ENCODE measurements around the gene MFAP1. TPM values are rescaled to one million over a fixed set of nuclear protein-coding genes. Genes with fewer than 3 reads are reported as not detected.
"Not testable (repeated sequence)": the region's sequence is repeated elsewhere in the genome, so short reads cannot be mapped to it uniquely, and the experiment has no call there.

MFAP1 gene
- total RNA-seq, 4 donors from 2014 or later = 10.8 to 26.3 (median 14.7) TPM

DNA sequence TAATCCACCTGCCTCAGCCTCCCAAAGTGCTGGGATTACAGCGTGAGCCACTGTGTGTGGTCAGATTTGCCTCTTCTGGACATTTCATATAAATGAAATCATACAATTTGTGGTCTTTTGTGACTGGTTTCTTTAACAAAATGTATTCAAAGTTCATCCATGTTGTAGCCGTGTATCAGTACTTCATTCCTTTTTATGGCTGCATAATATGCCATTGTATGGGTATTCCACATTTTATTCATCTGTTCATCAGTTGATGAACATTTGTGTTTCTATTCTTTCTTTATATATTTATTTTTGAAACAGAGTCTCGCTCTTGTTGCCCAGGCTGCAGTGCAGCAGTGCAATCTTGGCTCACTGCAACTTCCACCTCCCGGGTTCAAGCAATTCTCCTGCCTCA, 28.1 kb upstream of the MFAP1 start:
- H3K4me3 ChIP-seq = no peak overlapping the region
- H3K36me3 ChIP-seq = no peaks in the 10 kb centered on the region
- DNase-seq (no peak), ATAC-seq (no peak)
- H3K27ac ChIP-seq = no peak overlapping the region
- intact Hi-C loops (cut with DNase I; ENCODE audit: low total_unique reads) = no loop called here
- no peaks in the 10 kb centered on the region for H3K9me3 ChIP-seq
- TF ChIP-seq POLR2A (IDR thresholded peaks at IDR 0.05) = no peak
- TF ChIP-seq, protein P1, sequence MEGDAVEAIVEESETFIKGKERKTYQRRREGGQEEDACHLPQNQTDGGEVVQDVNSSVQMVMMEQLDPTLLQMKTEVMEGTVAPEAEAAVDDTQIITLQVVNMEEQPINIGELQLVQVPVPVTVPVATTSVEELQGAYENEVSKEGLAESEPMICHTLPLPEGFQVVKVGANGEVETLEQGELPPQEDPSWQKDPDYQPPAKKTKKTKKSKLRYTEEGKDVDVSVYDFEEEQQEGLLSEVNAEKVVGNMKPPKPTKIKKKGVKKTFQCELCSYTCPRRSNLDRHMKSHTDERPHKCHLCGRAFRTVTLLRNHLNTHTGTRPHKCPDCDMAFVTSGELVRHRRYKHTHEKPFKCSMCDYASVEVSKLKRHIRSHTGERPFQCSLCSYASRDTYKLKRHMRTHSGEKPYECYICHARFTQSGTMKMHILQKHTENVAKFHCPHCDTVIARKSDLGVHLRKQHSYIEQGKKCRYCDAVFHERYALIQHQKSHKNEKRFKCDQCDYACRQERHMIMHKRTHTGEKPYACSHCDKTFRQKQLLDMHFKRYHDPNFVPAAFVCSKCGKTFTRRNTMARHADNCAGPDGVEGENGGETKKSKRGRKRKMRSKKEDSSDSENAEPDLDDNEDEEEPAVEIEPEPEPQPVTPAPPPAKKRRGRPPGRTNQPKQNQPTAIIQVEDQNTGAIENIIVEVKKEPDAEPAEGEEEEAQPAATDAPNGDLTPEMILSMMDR (IDR thresholded peaks at IDR 0.05 in 4 of 5, conservative IDR thresholded peaks at IDR 0.05 in 1 of 5) = no peak
- no peaks in the 10 kb centered on the region for H3K4me1 ChIP-seq
- H3K27me3 ChIP-seq = no peaks in the 10 kb centered on the region
- in situ Hi-C loops (cut with MboI; ENCODE audit: low sequenced_read_pairs in 4 of 4) = no loop called here

DNA sequence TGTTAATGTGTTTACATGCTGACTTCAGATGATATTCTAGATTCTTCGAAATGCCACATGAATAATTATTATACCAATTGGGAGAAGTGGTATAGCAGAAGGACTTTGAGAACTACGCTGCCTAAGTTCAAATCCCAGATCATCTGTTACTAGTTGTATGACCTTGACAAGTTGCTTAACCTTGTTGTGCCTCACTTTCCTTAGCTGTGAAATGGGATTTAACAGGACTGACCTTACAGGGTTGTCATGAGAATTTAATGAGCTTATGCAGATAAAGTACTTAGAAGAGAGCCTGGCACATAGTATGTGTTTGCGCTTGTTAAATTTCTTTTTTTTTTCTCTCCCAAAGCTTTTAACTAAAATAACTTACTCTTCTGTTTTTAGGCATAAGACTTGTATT, 26.8 kb upstream of the MFAP1 start:
- H3K27ac ChIP-seq = no peak overlapping the region
- TF ChIP-seq POLR2A (IDR thresholded peaks at IDR 0.05) = no peak
- TF ChIP-seq, protein P1 (IDR thresholded peaks at IDR 0.05 in 4 of 5, conservative IDR thresholded peaks at IDR 0.05 in 1 of 5) = no peak
- H3K4me3 ChIP-seq = no peak overlapping the region
- no peaks in the 10 kb centered on the region for H3K27me3 ChIP-seq
- no peak for ATAC-seq
- intact Hi-C loops (cut with DNase I; ENCODE audit: low total_unique reads) = no loop called here
- H3K4me1 ChIP-seq = no peaks in the 10 kb centered on the region
- no peak for DNase-seq
- no peaks in the 10 kb centered on the region for H3K36me3 ChIP-seq
- in situ Hi-C loops (cut with MboI; ENCODE audit: low sequenced_read_pairs in 4 of 4) = no loop called here
- H3K9me3 ChIP-seq = no peaks in the 10 kb centered on the region

DNA sequence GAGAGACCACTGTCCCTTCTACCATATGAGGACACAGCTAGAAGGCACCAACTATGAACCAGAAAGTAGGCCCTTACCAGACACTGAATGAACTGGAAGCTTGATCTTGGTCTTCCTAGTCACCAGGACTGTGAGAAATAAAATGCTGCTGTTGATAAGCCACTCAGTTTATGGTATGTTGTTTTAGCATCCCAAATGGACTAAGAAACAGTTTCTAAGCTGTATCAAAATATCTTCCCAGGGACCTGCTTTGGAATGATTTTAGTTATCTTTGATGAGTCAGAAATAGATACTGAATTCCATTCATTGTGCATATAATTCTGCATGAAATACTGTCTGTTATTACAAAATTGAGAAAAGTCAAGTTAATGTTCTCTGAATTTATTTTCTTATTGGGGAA, 20.9 kb upstream of the MFAP1 start:
- Histone ChIP-seq H3K9me3 (no peaks in the 10 kb centered on the region), H3K27me3 (no peaks in the 10 kb centered on the region), H3K4me1 (no peaks in the 10 kb centered on the region), H3K36me3 (no peaks in the 10 kb centered on the region), H3K27ac (no peak overlapping the region), H3K4me3 (no peak overlapping the region)
- in situ Hi-C loops (cut with MboI; ENCODE audit: low sequenced_read_pairs in 4 of 4) (no loop called here), intact Hi-C loops (cut with DNase I; ENCODE audit: low total_unique reads) (no loop called here)
- ATAC-seq (no peak), DNase-seq (no peak)
- no peak for TF ChIP-seq POLR2A (IDR thresholded peaks at IDR 0.05)
- TF ChIP-seq, protein P1 (IDR thresholded peaks at IDR 0.05 in 4 of 5, conservative IDR thresholded peaks at IDR 0.05 in 1 of 5) = no peak

DNA sequence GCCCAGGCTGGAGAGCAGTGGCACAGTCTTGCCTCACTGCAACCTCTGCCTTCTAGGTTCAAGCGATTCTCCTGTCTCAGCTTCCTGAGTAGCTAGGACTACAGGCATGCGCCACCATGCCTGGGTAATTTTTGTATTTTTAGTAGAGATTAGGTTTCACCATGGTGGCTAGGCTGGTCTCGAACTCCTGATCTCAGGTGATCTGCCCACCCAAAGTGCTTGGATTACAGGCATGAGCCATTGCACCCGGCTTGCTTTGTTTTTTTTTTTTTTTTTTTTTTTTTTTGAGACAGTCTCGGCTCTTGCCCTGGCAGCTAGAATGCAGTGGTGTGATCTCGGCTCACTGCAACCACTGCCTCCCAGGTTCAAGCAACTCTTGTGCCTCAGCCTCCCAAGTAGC, 8.0 kb upstream of the MFAP1 start:
- intact Hi-C loops (cut with DNase I; ENCODE audit: low total_unique reads) = not testable (repeated sequence)

DNA sequence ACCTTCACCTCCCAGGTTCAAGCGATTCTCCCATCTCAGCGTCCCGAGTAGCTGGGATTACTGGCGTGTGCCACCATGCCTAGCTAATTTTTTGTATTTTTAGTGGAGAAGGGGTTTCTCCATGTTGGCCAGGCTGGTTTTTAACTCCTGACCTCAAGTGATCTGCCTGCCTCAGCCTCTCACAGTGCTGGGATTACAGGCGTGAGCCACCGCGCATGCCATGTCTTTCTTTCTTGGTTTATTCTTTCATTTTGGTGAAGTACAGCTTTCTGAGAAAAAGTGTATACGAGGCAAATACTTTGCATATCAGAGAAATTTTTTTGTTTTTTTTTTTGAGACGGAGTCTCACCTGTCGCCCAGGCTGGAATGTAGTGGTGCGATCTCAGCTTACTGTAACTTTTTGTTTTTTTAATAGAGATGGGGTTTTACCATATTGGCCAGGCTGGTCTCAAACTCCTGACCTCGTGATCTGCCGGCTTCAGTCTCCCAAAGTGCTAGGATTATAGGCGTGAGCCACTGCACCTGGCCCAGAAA, 7.1 kb upstream of the MFAP1 start:
- H3K4me1 ChIP-seq; H3K4me3 ChIP-seq; H3K27ac ChIP-seq; in situ Hi-C loops (cut with MboI; ENCODE audit: low sequenced_read_pairs in 4 of 4); H3K36me3 ChIP-seq; DNase-seq; intact Hi-C loops (cut with DNase I; ENCODE audit: low total_unique reads); H3K9me3 ChIP-seq; ATAC-seq: not testable (repeated sequence)
- peaks cover 0 to 17% (median 14%) of the 10 kb centered on the region in 3 donors for H3K27me3 ChIP-seq

More for the DNA sequence above, 8.0 kb upstream of the MFAP1 start:
- H3K9me3 ChIP-seq; H3K27me3 ChIP-seq; in situ Hi-C loops (cut with MboI; ENCODE audit: low sequenced_read_pairs in 4 of 4); H3K4me3 ChIP-seq; H3K4me1 ChIP-seq; H3K27ac ChIP-seq; H3K36me3 ChIP-seq; ATAC-seq; DNase-seq: not testable (repeated sequence)

DNA sequence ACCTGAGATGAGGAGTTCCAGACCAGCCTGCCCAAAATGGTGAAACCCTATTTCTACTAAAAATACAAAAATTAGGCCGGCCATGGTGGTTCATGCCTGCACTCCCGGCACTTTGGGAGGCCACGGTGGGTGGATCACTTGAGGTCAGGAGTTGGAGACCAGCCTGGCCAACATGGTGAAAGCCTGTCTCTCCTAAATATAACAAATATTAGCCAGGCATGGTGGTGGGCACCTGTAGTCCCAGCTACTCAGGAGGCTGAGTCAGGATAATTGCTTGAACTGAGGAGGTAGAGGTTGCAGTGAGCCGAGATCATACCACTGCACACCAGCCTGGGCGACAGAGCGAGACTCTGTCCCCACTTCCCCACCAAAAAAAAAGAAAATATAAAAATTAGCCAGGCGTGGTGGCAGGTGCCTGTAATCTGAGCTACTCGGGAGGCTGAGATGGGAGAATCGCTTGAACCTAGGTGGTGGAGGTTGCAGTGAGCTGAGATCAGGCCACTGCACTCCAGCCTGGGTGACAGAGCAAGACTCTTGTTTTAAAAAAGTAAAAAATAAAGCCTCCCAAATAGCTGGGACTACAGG, 6.3 kb upstream of the MFAP1 start:
- intact Hi-C loops (cut with DNase I; ENCODE audit: low total_unique reads); H3K4me1 ChIP-seq; DNase-seq; H3K27ac ChIP-seq; H3K4me3 ChIP-seq; H3K9me3 ChIP-seq; in situ Hi-C loops (cut with MboI; ENCODE audit: low sequenced_read_pairs in 4 of 4); H3K36me3 ChIP-seq; ATAC-seq: not testable (repeated sequence)
- peaks cover 0 to 24% (median 22%) of the 10 kb centered on the region in 3 donors for H3K27me3 ChIP-seq

DNA sequence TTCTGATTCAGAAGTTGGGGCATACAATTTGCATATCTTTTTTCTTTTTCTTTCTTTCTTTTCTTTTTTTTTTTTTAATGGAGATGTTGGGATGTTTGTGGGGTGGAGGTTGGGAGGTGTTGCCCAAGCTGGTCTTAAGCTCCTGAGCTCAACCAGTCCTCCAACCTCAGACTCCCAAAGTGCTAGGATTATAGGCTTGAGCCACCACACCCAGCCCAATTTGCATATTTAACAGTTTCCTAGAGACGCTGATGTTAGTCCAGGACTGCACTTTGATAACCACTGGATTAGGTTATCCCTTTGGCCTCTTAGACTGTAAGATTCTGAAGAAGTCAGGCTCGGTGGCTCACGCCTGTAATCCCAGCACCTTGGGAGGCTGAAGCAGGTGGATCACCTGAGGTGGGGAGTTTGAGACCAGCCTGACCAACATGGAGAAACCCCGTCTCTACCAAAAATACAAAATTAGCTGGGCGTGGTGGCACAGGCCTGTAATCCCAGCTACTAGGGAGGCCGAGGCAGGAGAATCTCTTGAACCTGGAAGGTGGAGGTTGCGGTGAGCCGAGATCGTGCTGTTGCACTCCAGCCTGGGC, 5.6 kb upstream of the MFAP1 start:
- H3K36me3 ChIP-seq; H3K9me3 ChIP-seq; DNase-seq; H3K27ac ChIP-seq; intact Hi-C loops (cut with DNase I; ENCODE audit: low total_unique reads); ATAC-seq; H3K4me3 ChIP-seq; in situ Hi-C loops (cut with MboI; ENCODE audit: low sequenced_read_pairs in 4 of 4): not testable (repeated sequence)
- Histone ChIP-seq H3K27me3 (peaks cover 4 to 25% (median 24%) of the 10 kb centered on the region in 3 donors), H3K4me1 (peaks cover 0 to 10% of the 10 kb centered on the region in 2 donors)

Data from gastrocnemius medialis (tissue), 4 donors.